Prostate gland (tissue), 2 donors: Measurements from ENCODE around the gene SBK2.

Experiments used
- POLR2A ChIP-seq: fragments of 450-650 bp; IDR thresholded peaks from one replicate; pipeline ENCODE4 v1.6.1; 2016; ENCODE audit warnings: antibody characterized with exemption, mild to moderate bottlenecking
- POLR2AphosphoS5 ChIP-seq: sonication (generic); formaldehyde crosslinking; IDR thresholded peaks from one replicate; pipeline ENCODE4 v1.6.1; 2017; ENCODE audit warnings: antibody characterized with exemption
- TF ChIP-seq, protein P1 (sequence below), 4 experiments: fragments of 200-600 bp in 2 of 4; fragments of 450-650 bp in 2 of 4; sonication (generic) in 2 of 4; IDR thresholded peaks; 1 replicate in 3 of 4; 2 replicates in 1 of 4; pipeline ENCODE4 v1.5.1; 2016 to 2019; ENCODE audit warnings: antibody characterized with exemption in 4 of 4, mild to moderate bottlenecking in 2 of 4, moderate library complexity in 2 of 4

DNA sequence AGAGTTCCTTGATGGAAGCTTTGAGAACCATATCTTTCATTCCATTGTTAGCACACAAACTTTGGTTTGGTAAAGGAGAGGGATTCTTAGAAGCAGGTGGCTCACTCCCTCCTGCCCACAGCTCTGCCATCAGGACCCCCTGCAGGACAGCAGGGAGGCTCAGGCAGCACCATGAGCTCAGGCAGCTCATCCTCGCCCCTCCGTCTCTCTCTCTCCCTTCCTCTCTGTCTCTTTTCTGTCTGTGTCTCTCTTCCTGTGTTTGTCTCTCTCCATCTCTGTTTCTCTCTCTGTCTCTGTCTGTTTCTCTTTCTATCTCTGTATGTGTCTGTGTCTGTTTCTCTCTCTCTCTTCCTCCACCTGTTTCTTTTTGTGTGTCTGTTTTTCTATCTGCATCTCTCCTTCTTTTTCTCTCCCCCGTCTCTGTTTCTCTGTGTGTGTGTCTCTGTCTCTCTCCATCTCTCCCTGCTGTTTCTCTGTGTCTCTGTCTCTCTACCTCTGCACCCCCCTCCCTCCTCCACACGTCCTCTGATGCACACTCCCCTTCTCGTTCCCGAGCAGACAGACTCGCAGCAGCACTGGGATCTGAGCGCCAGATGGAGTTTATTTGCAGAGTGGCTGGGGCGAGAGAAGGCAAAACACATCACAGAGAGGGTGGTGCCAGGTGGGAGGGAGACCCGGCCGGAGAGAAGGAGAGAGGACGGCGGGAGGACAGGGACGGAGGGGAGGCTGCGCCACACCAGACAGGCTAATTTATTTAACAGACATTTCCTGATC, 8.7 kb downstream of the SBK2 start:
- TF ChIP-seq, protein P1, sequence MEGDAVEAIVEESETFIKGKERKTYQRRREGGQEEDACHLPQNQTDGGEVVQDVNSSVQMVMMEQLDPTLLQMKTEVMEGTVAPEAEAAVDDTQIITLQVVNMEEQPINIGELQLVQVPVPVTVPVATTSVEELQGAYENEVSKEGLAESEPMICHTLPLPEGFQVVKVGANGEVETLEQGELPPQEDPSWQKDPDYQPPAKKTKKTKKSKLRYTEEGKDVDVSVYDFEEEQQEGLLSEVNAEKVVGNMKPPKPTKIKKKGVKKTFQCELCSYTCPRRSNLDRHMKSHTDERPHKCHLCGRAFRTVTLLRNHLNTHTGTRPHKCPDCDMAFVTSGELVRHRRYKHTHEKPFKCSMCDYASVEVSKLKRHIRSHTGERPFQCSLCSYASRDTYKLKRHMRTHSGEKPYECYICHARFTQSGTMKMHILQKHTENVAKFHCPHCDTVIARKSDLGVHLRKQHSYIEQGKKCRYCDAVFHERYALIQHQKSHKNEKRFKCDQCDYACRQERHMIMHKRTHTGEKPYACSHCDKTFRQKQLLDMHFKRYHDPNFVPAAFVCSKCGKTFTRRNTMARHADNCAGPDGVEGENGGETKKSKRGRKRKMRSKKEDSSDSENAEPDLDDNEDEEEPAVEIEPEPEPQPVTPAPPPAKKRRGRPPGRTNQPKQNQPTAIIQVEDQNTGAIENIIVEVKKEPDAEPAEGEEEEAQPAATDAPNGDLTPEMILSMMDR (IDR thresholded peaks at IDR 0.05), result no peak
- no peak for TF ChIP-seq POLR2AphosphoS5
- TF ChIP-seq POLR2A, result no peak
